Measurements from ENCODE around the gene EFCAB5. TPM values are rescaled to one million over a fixed set of nuclear protein-coding genes. Genes with fewer than 3 reads are reported as not detected.

Gene EFCAB5
- total RNA-seq, 1 donor from 2014 or later = 1.1 TPM

- intact Hi-C loops (cut with DNase I) = loop anchor here (10.0 kb wide), 1 partner anchor 292 kb away; no protein-coding TSS in a partner anchor
- H3K4me1 ChIP-seq = no peaks in the 10 kb centered on the region
- TF ChIP-seq, protein P1, sequence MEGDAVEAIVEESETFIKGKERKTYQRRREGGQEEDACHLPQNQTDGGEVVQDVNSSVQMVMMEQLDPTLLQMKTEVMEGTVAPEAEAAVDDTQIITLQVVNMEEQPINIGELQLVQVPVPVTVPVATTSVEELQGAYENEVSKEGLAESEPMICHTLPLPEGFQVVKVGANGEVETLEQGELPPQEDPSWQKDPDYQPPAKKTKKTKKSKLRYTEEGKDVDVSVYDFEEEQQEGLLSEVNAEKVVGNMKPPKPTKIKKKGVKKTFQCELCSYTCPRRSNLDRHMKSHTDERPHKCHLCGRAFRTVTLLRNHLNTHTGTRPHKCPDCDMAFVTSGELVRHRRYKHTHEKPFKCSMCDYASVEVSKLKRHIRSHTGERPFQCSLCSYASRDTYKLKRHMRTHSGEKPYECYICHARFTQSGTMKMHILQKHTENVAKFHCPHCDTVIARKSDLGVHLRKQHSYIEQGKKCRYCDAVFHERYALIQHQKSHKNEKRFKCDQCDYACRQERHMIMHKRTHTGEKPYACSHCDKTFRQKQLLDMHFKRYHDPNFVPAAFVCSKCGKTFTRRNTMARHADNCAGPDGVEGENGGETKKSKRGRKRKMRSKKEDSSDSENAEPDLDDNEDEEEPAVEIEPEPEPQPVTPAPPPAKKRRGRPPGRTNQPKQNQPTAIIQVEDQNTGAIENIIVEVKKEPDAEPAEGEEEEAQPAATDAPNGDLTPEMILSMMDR (IDR thresholded peaks at IDR 0.05) = no peak
Observed at GRCh38 chr17:29936724-29937123, 4.7 kb upstream of the EFCAB5 start.

DNA sequence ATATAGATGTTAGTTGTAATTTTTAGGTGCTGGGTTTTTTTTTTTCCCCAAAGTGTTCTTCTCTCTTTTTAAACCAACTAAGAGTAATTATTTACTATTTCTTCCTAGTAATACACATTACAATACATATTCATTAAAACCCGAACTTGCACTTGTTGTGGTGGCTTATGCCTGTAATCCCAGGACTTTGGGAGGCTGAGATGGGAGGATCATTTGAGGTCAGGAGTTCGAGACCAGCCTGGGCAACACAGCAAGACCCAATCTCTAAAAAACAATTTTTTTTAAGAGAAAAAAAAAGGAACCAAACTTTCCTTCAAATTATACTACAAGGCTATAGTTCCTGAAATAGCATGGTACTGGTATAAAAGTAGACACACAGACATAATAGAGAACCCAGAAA is 3.8 kb downstream of the EFCAB5 start:
- Histone ChIP-seq H3K4me1 (no peaks in the 10 kb centered on the region), H3K27ac (no peak overlapping the region), H3K4me3 (no peak overlapping the region), H3K27me3 (no peaks in the 10 kb centered on the region), H3K36me3 (no peaks in the 10 kb centered on the region), H3K9me3 (no peaks in the 10 kb centered on the region)
- intact Hi-C loops (cut with DNase I) = no loop called here
- TF ChIP-seq, protein P1 (IDR thresholded peaks at IDR 0.05) = no peak
- no peak for DNase-seq (ENCODE audit: low spot score in 2 of 2)

More at GRCh38 chr17:29936724-29937123, 4.7 kb upstream of the EFCAB5 start:
- Histone ChIP-seq H3K4me3 (no peak overlapping the region), H3K9me3 (no peaks in the 10 kb centered on the region), H3K27me3 (no peaks in the 10 kb centered on the region), H3K27ac (no peak overlapping the region), H3K36me3 (no peaks in the 10 kb centered on the region)
- DNase-seq (ENCODE audit: low spot score in 2 of 2) = no peak

- no peaks in the 10 kb centered on the region for H3K4me1 ChIP-seq
- H3K36me3 ChIP-seq = no peaks in the 10 kb centered on the region
- no peaks in the 10 kb centered on the region for H3K9me3 ChIP-seq
- H3K27ac ChIP-seq = no peak overlapping the region
- intact Hi-C loops (cut with DNase I) = no loop called here
- H3K27me3 ChIP-seq = no peaks in the 10 kb centered on the region
- H3K4me3 ChIP-seq = no peak overlapping the region
- DNase-seq (ENCODE audit: low spot score in 2 of 2) = no peak
- TF ChIP-seq, protein P1 (IDR thresholded peaks at IDR 0.05) = no peak
Observed at GRCh38 chr17:29948448-29949215, 7.2 kb downstream of the EFCAB5 start.

DNA sequence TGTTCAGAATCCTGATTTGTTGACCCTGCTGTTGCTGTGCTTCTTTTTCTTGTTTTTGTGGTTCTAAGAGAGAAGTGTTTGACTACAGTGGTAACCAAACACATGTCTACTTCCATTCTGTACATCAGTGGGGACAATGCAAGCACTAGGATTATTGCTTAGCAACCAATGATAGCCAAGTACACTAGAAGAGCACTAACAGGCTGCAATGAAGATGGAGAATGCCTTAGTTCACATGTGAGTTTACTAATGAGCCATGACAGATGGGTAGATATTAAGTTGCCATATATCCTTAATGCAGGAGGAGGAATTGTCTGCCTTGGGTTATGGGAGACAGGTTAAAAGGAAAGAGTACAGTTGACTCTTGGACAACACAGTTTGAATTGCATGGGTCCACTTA is 8.3 kb downstream of the EFCAB5 start:
- H3K27ac ChIP-seq = no peak overlapping the region
- no peaks in the 10 kb centered on the region for H3K36me3 ChIP-seq
- intact Hi-C loops (cut with DNase I) = no loop called here
- no peaks in the 10 kb centered on the region for H3K9me3 ChIP-seq
- no peaks in the 10 kb centered on the region for H3K4me1 ChIP-seq
- H3K27me3 ChIP-seq = no peaks in the 10 kb centered on the region
- H3K4me3 ChIP-seq = no peak overlapping the region
- TF ChIP-seq, protein P1 (IDR thresholded peaks at IDR 0.05) = no peak
- DNase-seq (ENCODE audit: low spot score in 2 of 2) = no peak

- no peak overlapping the region for H3K27ac ChIP-seq
- TF ChIP-seq, protein P1 (IDR thresholded peaks at IDR 0.05) = no peak
- no peaks in the 10 kb centered on the region for H3K27me3 ChIP-seq
- H3K9me3 ChIP-seq = no peaks in the 10 kb centered on the region
- no peaks in the 10 kb centered on the region for H3K36me3 ChIP-seq
- H3K4me1 ChIP-seq = no peaks in the 10 kb centered on the region
- intact Hi-C loops (cut with DNase I) = no loop called here
- no peak for DNase-seq (ENCODE audit: low spot score in 2 of 2)
- no peak overlapping the region for H3K4me3 ChIP-seq
Observed at GRCh38 chr17:29954405-29954804, 13.0 kb downstream of the EFCAB5 start.

Data from ascending aorta (tissue), 2 donors.